Measurements from ENCODE around the gene AP2A2. TPM values are rescaled to one million over a fixed set of nuclear protein-coding genes. Genes with fewer than 3 reads are reported as not detected.
A peak's percentile ranks its signal among the peaks of the same experiment; 100 is the strongest.

Gene AP2A2
- total RNA-seq, 2 experiments from 2014 or later = 24.9 to 43.0 TPM

GRCh38 chr11:1051356-1052132 lies 125.9 kb downstream of the AP2A2 start:
- no peak for DNase-seq (ENCODE audit: low spot score)
- Histone ChIP-seq H4K20me1 (ENCODE audit: insufficient read depth, low read length) (no peaks in the 10 kb centered on the region), H3K27ac (ENCODE audit: low read depth, low read length, poor library complexity, severe bottlenecking) (no peak overlapping the region), H3K9me3 (ENCODE audit: low read length) (no peaks in the 10 kb centered on the region), H3K4me1 (ENCODE audit: insufficient read depth, low read length, poor library complexity, severe bottlenecking) (no peaks in the 10 kb centered on the region), H3K79me2 (ENCODE audit: insufficient read depth, low read depth, low read length) (no peaks in the 10 kb centered on the region), H3K36me3 (ENCODE audit: insufficient read depth, low read length) (no peaks in the 10 kb centered on the region), H3K4me2 (ENCODE audit: low read length) (no peak overlapping the region), H2AFZ (ENCODE audit: low read length) (peak overlapping the region; percentile 51; the same call in 1 of the 2 replicates), H3K9me2 (ENCODE audit: insufficient read depth, low read length) (no peaks in the 10 kb centered on the region), H3K4me3 (ENCODE audit: low read depth, low read length, poor library complexity, severe bottlenecking) (no peak overlapping the region)
- TF ChIP-seq EZH2phosphoT487 (IDR thresholded peaks at IDR 0.05; ENCODE audit: borderline replicate concordance, low read depth, low read length) = no peak
- TF ChIP-seq CTCF (conservative IDR thresholded peaks at IDR 0.05; ENCODE audit: low read length) = peak; percentile 46; the same call in 1 of the 2 replicates
- no TSS peak for BruUV-seq (replicated peaks)
- ChIA-PET CTCF (ENCODE audit: unreplicated experiment) (interaction anchor here (0.9 kb wide), 1 partner anchor 203 kb away, joined by 3 read pairs; no protein-coding TSS in a partner anchor), POLR2A (no interaction called here)
- intact Hi-C loops (cut with micrococcal nuclease; ENCODE audit: unreplicated experiment) = loop anchor here (1.0 kb wide), 2 partner anchors 126 to 203 kb away; partner anchors contain the start of gene AP2A2

- no peak for DNase-seq (ENCODE audit: low spot score)
Measured at GRCh38 chr11:1052133-1053011, 126.7 kb downstream of the AP2A2 start.

More at GRCh38 chr11:1052133-1053011, 126.7 kb downstream of the AP2A2 start:
- TF ChIP-seq EZH2phosphoT487 (IDR thresholded peaks at IDR 0.05; ENCODE audit: borderline replicate concordance, low read depth, low read length) = no peak
- no peak for TF ChIP-seq CTCF (conservative IDR thresholded peaks at IDR 0.05; ENCODE audit: low read length)
- Histone ChIP-seq H3K9me2 (ENCODE audit: insufficient read depth, low read length) (no peaks in the 10 kb centered on the region), H3K4me3 (ENCODE audit: low read depth, low read length, poor library complexity, severe bottlenecking) (no peak overlapping the region), H3K27ac (ENCODE audit: low read depth, low read length, poor library complexity, severe bottlenecking) (no peak overlapping the region), H3K4me2 (ENCODE audit: low read length) (no peak overlapping the region), H3K4me1 (ENCODE audit: insufficient read depth, low read length, poor library complexity, severe bottlenecking) (no peaks in the 10 kb centered on the region), H3K79me2 (ENCODE audit: insufficient read depth, low read depth, low read length) (no peaks in the 10 kb centered on the region), H3K9me3 (ENCODE audit: low read length) (no peaks in the 10 kb centered on the region), H2AFZ (ENCODE audit: low read length) (no peak overlapping the region), H3K36me3 (ENCODE audit: insufficient read depth, low read length) (no peaks in the 10 kb centered on the region), H4K20me1 (ENCODE audit: insufficient read depth, low read length) (no peaks in the 10 kb centered on the region)
- no TSS peak for BruUV-seq (replicated peaks)
- intact Hi-C loops (cut with micrococcal nuclease; ENCODE audit: unreplicated experiment) = no loop called here
- CTCF ChIA-PET (ENCODE audit: unreplicated experiment) = interaction anchor here (0.5 to 0.9 kb wide), 2 partner anchors 30 to 204 kb away, joined by 3 to 4 read pairs; no protein-coding TSS in a partner anchor
- POLR2A ChIA-PET = no interaction called here

Data from OCI-LY7 (cell line).